Mesodermal cell (in vitro differentiated cells): ENCODE results near the gene UGT1A6.

ENCODE experiments used
- H3K27ac ChIP-seq: 2 replicates; pipeline ENCODE4 v1.7.0; 2013; ENCODE audit warnings: mild to moderate bottlenecking, low read depth, low read length, moderate library complexity; ENCODE audit not compliant: severe bottlenecking
- H3K36me3 ChIP-seq: 2 replicates; pipeline ENCODE4 v1.7.1; 2013; ENCODE audit warnings: mild to moderate bottlenecking, low read length, moderate library complexity; ENCODE audit not compliant: control insufficient read depth, insufficient read depth
- H3K4me1 ChIP-seq: one replicate; pipeline ENCODE4 v1.7.1; 2013; ENCODE audit warnings: mild to moderate bottlenecking, low read length; ENCODE audit not compliant: insufficient read depth, control insufficient read depth, poor library complexity, severe bottlenecking
- H3K4me3 ChIP-seq: 2 replicates; pipeline ENCODE4 v1.7.0; 2013; ENCODE audit warnings: low read length, control low read depth, mild to moderate bottlenecking; ENCODE audit not compliant: insufficient read depth, poor library complexity, severe bottlenecking; ENCODE audit errors: extremely low read depth
- H3K9me3 ChIP-seq: 2 replicates; pipeline ENCODE4 v1.7.1; 2013; ENCODE audit warnings: mild to moderate bottlenecking, low read length, moderate library complexity; ENCODE audit not compliant: control insufficient read depth
- WGBS, 2 experiments: methylation state at CpG; one replicate each; pipeline ENCODE4 v1.1.5; 2013; ENCODE audit warnings: missing lambda C conversion rate in 2 of 2; ENCODE audit not compliant: insufficient coverage in 2 of 2; 5-methylcytosine and 5-hydroxymethylcytosine counted together

UGT1A6 gene

GRCh38 chr2:233766416-233766815 is 73.7 kb downstream of the UGT1A6 start:
- Histone ChIP-seq H3K9me3 (no peaks in the 10 kb centered on the region), H3K36me3 (no peaks in the 10 kb centered on the region), H3K4me1 (no peaks in the 10 kb centered on the region), H3K4me3 (no peak overlapping the region), H3K27ac (no peak overlapping the region)
- WGBS, 2 experiments = 80 to 89% methylated on average over 1 to 2 of the region's 4 CpGs

GRCh38 chr2:233768076-233768475 is 75.4 kb downstream of the UGT1A6 start:
- WGBS, 2 experiments = 66 to 73% methylated on average over 1 to 3 of the region's 4 CpGs

GRCh38 chr2:233769260-233769659 is 76.6 kb downstream of the UGT1A6 start:
- no peaks in the 10 kb centered on the region for H3K36me3 ChIP-seq
- WGBS, 2 experiments = 89 to 94% methylated on average over 9 of the region's 9 CpGs

More at GRCh38 chr2:233768076-233768475, 75.4 kb downstream of the UGT1A6 start:
- Histone ChIP-seq H3K27ac (no peak overlapping the region), H3K4me1 (no peaks in the 10 kb centered on the region), H3K36me3 (no peaks in the 10 kb centered on the region), H3K4me3 (no peak overlapping the region), H3K9me3 (no peaks in the 10 kb centered on the region)

GRCh38 chr2:233772153-233772552 is 79.5 kb downstream of the UGT1A6 start:
- Histone ChIP-seq H3K4me3 (no peak overlapping the region), H3K36me3 (no peaks in the 10 kb centered on the region), H3K27ac (no peak overlapping the region), H3K4me1 (no peaks in the 10 kb centered on the region), H3K9me3 (peaks cover 4% of the 10 kb centered on the region)
- WGBS, 2 experiments = 89 to 95% methylated on average over 14 to 15 of the region's 16 CpGs

More at GRCh38 chr2:233769260-233769659, 76.6 kb downstream of the UGT1A6 start:
- Histone ChIP-seq H3K9me3 (no peaks in the 10 kb centered on the region), H3K4me3 (no peak overlapping the region), H3K27ac (no peak overlapping the region), H3K4me1 (no peaks in the 10 kb centered on the region)

- Histone ChIP-seq H3K4me3 (no peak overlapping the region), H3K4me1 (no peaks in the 10 kb centered on the region), H3K36me3 (no peaks in the 10 kb centered on the region), H3K27ac (no peak overlapping the region), H3K9me3 (peaks cover 4% of the 10 kb centered on the region)
- WGBS, 2 experiments = 88 to 90% methylated on average over 4 to 5 of the region's 5 CpGs
Measured at GRCh38 chr2:233772583-233772982, 79.9 kb downstream of the UGT1A6 start.

GRCh38 chr2:233773854-233774253 is 81.2 kb downstream of the UGT1A6 start:
- Histone ChIP-seq H3K4me3 (no peak overlapping the region), H3K36me3 (no peaks in the 10 kb centered on the region), H3K4me1 (no peaks in the 10 kb centered on the region), H3K9me3 (peaks cover 4% of the 10 kb centered on the region), H3K27ac (no peak overlapping the region)
- 93 to 100% methylated on average over 3 to 5 of the region's 5 CpGs for WGBS, 2 experiments

- no peaks in the 10 kb centered on the region for H3K4me1 ChIP-seq
Measured at GRCh38 chr2:233775414-233775813, 82.7 kb downstream of the UGT1A6 start.

DNA sequence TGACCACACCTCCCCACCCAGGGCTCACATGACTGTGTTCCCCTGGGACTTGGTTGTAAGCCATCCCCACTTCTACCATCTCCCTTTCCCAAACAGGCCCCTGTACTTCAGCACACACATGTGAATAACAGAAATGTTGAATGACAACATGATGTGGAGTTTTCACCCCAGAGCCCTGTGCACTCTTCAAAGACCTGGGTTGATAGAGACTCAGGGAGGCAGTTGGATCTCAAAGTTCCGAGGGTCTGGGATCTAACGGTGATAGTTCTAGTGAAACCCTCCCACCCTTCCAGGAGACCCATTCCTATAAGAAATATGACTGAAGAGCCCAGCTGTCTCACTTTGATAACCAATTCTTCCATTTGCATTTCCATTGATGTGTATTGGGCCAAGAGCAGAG is 85.3 kb downstream of the UGT1A6 start, which contains the start of gene MROH2A:
Gene MROH2A (plus strand): TSS at position 301 of the 400 bp plus-strand sequence. CDS start 1,029 bp downstream, outside the sequence.
- Histone ChIP-seq H3K4me1 (no peaks in the 10 kb centered on the region), H3K9me3 (peaks cover 4% of the 10 kb centered on the region), H3K4me3 (no peak within 1 kb of the TSS), H3K36me3 (no peaks in the 10 kb centered on the region), H3K27ac (no peak within 1 kb of the TSS)
- WGBS, 2 experiments = 50 to 80% methylated on average over 1 to 2 of the region's 2 CpGs

More at GRCh38 chr2:233775414-233775813, 82.7 kb downstream of the UGT1A6 start:
- Histone ChIP-seq H3K36me3 (no peaks in the 10 kb centered on the region), H3K9me3 (peaks cover 4% of the 10 kb centered on the region), H3K27ac (no peak overlapping the region), H3K4me3 (no peak overlapping the region)
- 87 to 89% methylated on average over 5 to 6 of the region's 6 CpGs for WGBS, 2 experiments

- 91 to 96% methylated on average over 3 of the region's 4 CpGs for WGBS, 2 experiments
- Histone ChIP-seq H3K4me3 (no peak overlapping the region), H3K36me3 (no peaks in the 10 kb centered on the region), H3K9me3 (peaks cover 4% of the 10 kb centered on the region), H3K27ac (no peak overlapping the region), H3K4me1 (no peaks in the 10 kb centered on the region)
Measured at GRCh38 chr2:233779722-233780121, 87.0 kb downstream of the UGT1A6 start.

- no peak overlapping the region for H3K4me3 ChIP-seq
- no CpG with 5 or more reads among the region's 4 CpGs for WGBS, 2 experiments
- H3K27ac ChIP-seq = no peak overlapping the region
- H3K4me1 ChIP-seq = no peaks in the 10 kb centered on the region
- no peaks in the 10 kb centered on the region for H3K36me3 ChIP-seq
- H3K9me3 ChIP-seq = peaks cover 4% of the 10 kb centered on the region
Measured at GRCh38 chr2:233780771-233781170, 88.1 kb downstream of the UGT1A6 start.

GRCh38 chr2:233789554-233789953 is 96.9 kb downstream of the UGT1A6 start:
- 91 to 94% methylated on average over 4 to 6 of the region's 7 CpGs for WGBS, 2 experiments
- no peak overlapping the region for H3K4me3 ChIP-seq

More at GRCh38 chr2:233789554-233789953, 96.9 kb downstream of the UGT1A6 start:
- Histone ChIP-seq H3K36me3 (no peaks in the 10 kb centered on the region), H3K9me3 (no peaks in the 10 kb centered on the region), H3K27ac (no peak overlapping the region), H3K4me1 (no peaks in the 10 kb centered on the region)
